Loucy (cell line): ENCODE measurements around the gene LSM7.

Experiments used
- EZH2phosphoT487 ChIP-seq: fragments of 200-600 bp; IDR thresholded peaks from 2 replicates; pipeline ENCODE4 v1.6.1; 2018; ENCODE audit warnings: antibody characterized with exemption, mild to moderate bottlenecking, moderate library complexity, borderline replicate concordance
- TF ChIP-seq, protein P1 (sequence below): fragments of 200-600 bp; sonication (generic); conservative IDR thresholded peaks from 2 replicates; pipeline ENCODE4 v1.5.1; 2014; ENCODE audit warnings: mild to moderate bottlenecking, antibody characterized with exemption, low read length

DNA sequence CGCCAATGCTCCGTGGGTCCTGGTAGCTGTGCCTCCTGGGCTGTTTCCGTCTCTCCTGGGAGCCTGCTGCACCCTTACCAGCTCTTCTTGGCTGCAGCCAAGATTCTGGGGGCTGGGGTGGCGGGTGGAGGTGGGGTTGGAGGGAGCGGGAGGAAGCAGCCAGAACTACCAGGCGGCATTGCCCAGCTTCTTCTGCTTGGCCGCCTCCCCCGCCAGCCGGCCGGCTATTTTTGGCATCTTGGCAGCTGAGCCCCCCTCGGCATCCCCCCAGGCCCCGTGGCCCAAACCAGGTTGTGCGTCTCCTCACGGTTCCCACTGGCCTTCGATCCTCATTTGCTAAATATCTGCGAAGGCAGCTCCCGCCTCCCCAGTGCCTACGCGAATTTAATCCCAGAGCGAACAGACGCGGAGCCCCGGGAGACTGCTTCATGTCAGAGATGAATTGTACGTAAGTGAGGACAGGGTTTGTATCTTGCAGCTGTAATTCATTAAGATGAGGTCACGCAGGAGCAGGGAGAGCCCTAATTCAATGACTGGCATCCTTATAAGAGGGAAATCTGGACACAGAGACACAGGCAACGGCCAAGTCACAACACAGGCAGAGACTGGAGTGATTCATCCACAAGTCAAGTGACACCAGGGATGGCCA lies 33.6 kb downstream of the LSM7 start:
- TF ChIP-seq, protein P1, sequence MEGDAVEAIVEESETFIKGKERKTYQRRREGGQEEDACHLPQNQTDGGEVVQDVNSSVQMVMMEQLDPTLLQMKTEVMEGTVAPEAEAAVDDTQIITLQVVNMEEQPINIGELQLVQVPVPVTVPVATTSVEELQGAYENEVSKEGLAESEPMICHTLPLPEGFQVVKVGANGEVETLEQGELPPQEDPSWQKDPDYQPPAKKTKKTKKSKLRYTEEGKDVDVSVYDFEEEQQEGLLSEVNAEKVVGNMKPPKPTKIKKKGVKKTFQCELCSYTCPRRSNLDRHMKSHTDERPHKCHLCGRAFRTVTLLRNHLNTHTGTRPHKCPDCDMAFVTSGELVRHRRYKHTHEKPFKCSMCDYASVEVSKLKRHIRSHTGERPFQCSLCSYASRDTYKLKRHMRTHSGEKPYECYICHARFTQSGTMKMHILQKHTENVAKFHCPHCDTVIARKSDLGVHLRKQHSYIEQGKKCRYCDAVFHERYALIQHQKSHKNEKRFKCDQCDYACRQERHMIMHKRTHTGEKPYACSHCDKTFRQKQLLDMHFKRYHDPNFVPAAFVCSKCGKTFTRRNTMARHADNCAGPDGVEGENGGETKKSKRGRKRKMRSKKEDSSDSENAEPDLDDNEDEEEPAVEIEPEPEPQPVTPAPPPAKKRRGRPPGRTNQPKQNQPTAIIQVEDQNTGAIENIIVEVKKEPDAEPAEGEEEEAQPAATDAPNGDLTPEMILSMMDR = no peak
- TF ChIP-seq EZH2phosphoT487 = no peak
